H1 (cell line): Measurements from ENCODE around the gene OR2A2.

Source experiments
- ATF2 ChIP-seq: IDR thresholded peaks from 2 replicates; pipeline ENCODE4 v1.6.1; 2012; ENCODE audit warnings: low read length, inconsistent platforms
- BRCA1 ChIP-seq: IDR thresholded peaks from 2 replicates; pipeline ENCODE4 v1.6.1; 2012; ENCODE audit warnings: low read depth, low read length, improper control_type of control experiment
- CTCF ChIP-seq, 3 experiments: IDR thresholded peaks; 1 replicate in 2 of 3; 2 replicates in 1 of 3; pipeline versions ENCODE4 v1.5.1 to v1.6.1; 2011; ENCODE audit warnings: low read length in 3 of 3, mild to moderate bottlenecking in 3 of 3, inconsistent platforms in 2 of 3, low read depth in 1 of 3, moderate library complexity in 1 of 3; ENCODE audit not compliant: insufficient read depth in 1 of 3; ENCODE audit errors: control extremely low read depth in 1 of 3
- EP300 ChIP-seq, 2 experiments: IDR thresholded peaks; 1 replicate in 1 of 2; 2 replicates in 1 of 2; pipeline ENCODE4 v1.6.1; 2011 to 2012; ENCODE audit warnings: low read depth in 2 of 2, low read length in 2 of 2, mild to moderate bottlenecking in 2 of 2, borderline replicate concordance in 1 of 2, inconsistent platforms in 1 of 2, moderate library complexity in 1 of 2
- JUND ChIP-seq: IDR thresholded peaks from 2 replicates; pipeline ENCODE4 v1.6.1; 2011; ENCODE audit warnings: mild to moderate bottlenecking, improper control_type of control experiment, low read length
- MAX ChIP-seq: IDR thresholded peaks from 2 replicates; pipeline ENCODE4 v1.6.1; 2012; ENCODE audit warnings: inconsistent platforms
- POLR2A ChIP-seq, 2 experiments: IDR thresholded peaks; 1 replicate in 1 of 2; 2 replicates in 1 of 2; pipeline ENCODE4 v1.6.1; 2011; ENCODE audit warnings: low read depth in 2 of 2, low read length in 2 of 2, mild to moderate bottlenecking in 2 of 2; ENCODE audit errors: control extremely low read depth in 1 of 2
- RBBP5 ChIP-seq: IDR thresholded peaks from 2 replicates; pipeline ENCODE4 v1.7.1; 2012; ENCODE audit warnings: low read depth, mild to moderate bottlenecking, inconsistent platforms, low read length, moderate library complexity, borderline replicate concordance
- SIN3A ChIP-seq, 2 experiments: IDR thresholded peaks in 1 of 2; conservative IDR thresholded peaks in 1 of 2; 2 replicates each; pipeline ENCODE4 v1.6.1; 2011 to 2012; ENCODE audit warnings: low read length in 2 of 2, improper control_type of control experiment in 1 of 2, low read depth in 1 of 2, mild to moderate bottlenecking in 1 of 2
- SIRT6 ChIP-seq: IDR thresholded peaks from one replicate; pipeline ENCODE4 v1.7.1; 2012; ENCODE audit warnings: low read length, inconsistent platforms
- SP2 ChIP-seq: IDR thresholded peaks from 2 replicates; pipeline ENCODE4 v1.6.1; 2012; ENCODE audit warnings: mild to moderate bottlenecking, low read length, inconsistent platforms
- TAF7 ChIP-seq: optimal IDR thresholded peaks from 2 replicates; pipeline ENCODE3; 2011; ENCODE audit warnings: low read depth, mild to moderate bottlenecking, inconsistent platforms, low read length, moderate library complexity, borderline replicate concordance

GRCh38 chr7:144134116-144134515 is 24.7 kb downstream of the OR2A2 start:
- TF ChIP-seq SIN3A (conservative IDR thresholded peaks at IDR 0.05 in 1 of 2, IDR thresholded peaks at IDR 0.05 in 1 of 2; ENCODE audit: low read depth in 1 of 2, low read length in 2 of 2) (no peak), POLR2A (IDR thresholded peaks at IDR 0.05; ENCODE audit: control extremely low read depth in 1 of 2, low read depth in 2 of 2, low read length in 2 of 2) (no peak), CTCF (IDR thresholded peaks at IDR 0.05; ENCODE audit: control extremely low read depth in 1 of 3, insufficient read depth in 1 of 3, low read depth in 1 of 3, low read length in 3 of 3) (no peak), EP300 (IDR thresholded peaks at IDR 0.05; ENCODE audit: borderline replicate concordance in 1 of 2, low read depth in 2 of 2, low read length in 2 of 2) (no peak), SIRT6 (no peak), TAF7 (no peak), SP2 (no peak), RBBP5 (no peak), BRCA1 (no peak), MAX (no peak), ATF2 (no peak), JUND (no peak)
